A673 (cell line): ENCODE measurements around the gene C1orf50. TPM values are rescaled to one million over a fixed set of nuclear protein-coding genes. Genes with fewer than 3 reads are reported as not detected.

Experiments
- BruUV-seq: library from RNA; stranded (reverse); fragments of 400-500 nt; replicated peaks from 2 replicates; lab custom pipeline; 2021; lab: Mats Ljungman, UMichigan
- CTCF ChIA-PET: fragments of 300-600 bp; sonication (Branson Sonifier 250); formaldehyde crosslinking; loops from one replicate; lab custom pipeline; 2022; ENCODE audit warnings: antibody characterized with exemption; lab: Charles Lee
- POLR2A ChIA-PET: fragments of 300-600 bp; sonication (Branson Sonifier 250); formaldehyde crosslinking; loops from one replicate; lab custom pipeline; 2022; ENCODE audit warnings: antibody characterized with exemption; ENCODE audit not compliant: low non-redundant PET; lab: Charles Lee
- DNase-seq: peaks from one replicate; pipeline ENCODE4 v3.0.0-alpha.2; 2015; ENCODE audit warnings: low spot score
- H3K27ac ChIP-seq: fragments of 200-600 bp; sonication (generic); 2 replicates; pipeline ENCODE4 v1.5.1; 2016; ENCODE audit warnings: mixed run types, low read depth, mild to moderate bottlenecking, mixed read lengths, antibody characterized with exemption, low read length; ENCODE audit not compliant: poor library complexity, severe bottlenecking
- H3K27me3 ChIP-seq: fragments of 200-600 bp; sonication (generic); replicated peaks from 2 replicates; pipeline ENCODE4 v1.6.1; 2017; ENCODE audit warnings: mixed run types, low read depth, mild to moderate bottlenecking, mixed read lengths, antibody characterized with exemption, low read length; ENCODE audit not compliant: insufficient read depth, poor library complexity
- H3K36me3 ChIP-seq: fragments of 200-600 bp; sonication (generic); 2 replicates; pipeline ENCODE4 v1.6.1; 2016; ENCODE audit warnings: mixed run types, mild to moderate bottlenecking, mixed read lengths, antibody characterized with exemption, low read length; ENCODE audit not compliant: insufficient read depth, poor library complexity, severe bottlenecking
- H3K4me1 ChIP-seq: fragments of 200-600 bp; sonication (generic); 2 replicates; pipeline ENCODE4 v1.6.1; 2017; ENCODE audit warnings: mixed run types, mild to moderate bottlenecking, mixed read lengths, antibody characterized with exemption, low read length; ENCODE audit not compliant: insufficient read depth, poor library complexity, severe bottlenecking
- H3K4me3 ChIP-seq: fragments of 200-600 bp; sonication (generic); 2 replicates; pipeline ENCODE4 v1.5.1; 2016; ENCODE audit warnings: low read depth, mixed run types, mild to moderate bottlenecking, mixed read lengths, low read length; ENCODE audit not compliant: poor library complexity, severe bottlenecking
- H3K9me3 ChIP-seq: fragments of 200-600 bp; sonication (generic); 2 replicates; pipeline ENCODE4 v1.6.1; 2016; ENCODE audit warnings: mixed run types, low read depth, mild to moderate bottlenecking, mixed read lengths, antibody characterized with exemption, low read length; ENCODE audit not compliant: poor library complexity, severe bottlenecking
- CTCF ChIP-seq: fragments of 300-800, 200-600 bp; sonication (generic); conservative IDR thresholded peaks from 2 replicates; pipeline ENCODE4 v1.5.1; 2017; ENCODE audit warnings: low read depth, mild to moderate bottlenecking, antibody characterized with exemption, low read length, moderate library complexity, mixed read lengths
- EZH2 ChIP-seq: fragments of 200-600 bp; sonication (generic); IDR thresholded peaks from 2 replicates; pipeline ENCODE4 v1.6.1; 2017; ENCODE audit warnings: borderline replicate concordance, low read depth, mild to moderate bottlenecking, mixed read lengths, antibody characterized with exemption, low read length; ENCODE audit not compliant: poor library complexity, severe bottlenecking
- intact Hi-C: fragments of 100-400 bp; cut with micrococcal nuclease; formaldehyde crosslinking; loops from one replicate; pipeline ENCODE4 v1.10.0; 2022; ENCODE audit not compliant: unreplicated experiment
- total RNA-seq: library from RNA; stranded (reverse); gene quantifications from 2 replicates; pipeline ENCODE4 v1.2.3, GENCODE V29; 2021

The C1orf50 gene
- total RNA-seq, 1 experiment from 2014 or later: 13.1 TPM

- POLR2A ChIA-PET: no interaction called here
- no peaks in the 10 kb centered on the region for H3K9me3 ChIP-seq
- H3K27ac ChIP-seq: no peak overlapping the region
- intact Hi-C loops: no loop called here
- no peak overlapping the region for H3K4me3 ChIP-seq
- BruUV-seq: no TSS peak
- CTCF ChIA-PET: no interaction called here
- peaks cover 9% of the 10 kb centered on the region for H3K4me1 ChIP-seq
- no peaks in the 10 kb centered on the region for H3K36me3 ChIP-seq
- TF ChIP-seq CTCF (no peak), EZH2 (no peak)
- DNase-seq: no peak
- H3K27me3 ChIP-seq: no peaks in the 10 kb centered on the region
These were observed 35.5 kb upstream of the C1orf50 start for GRCh38 chr1:42731585-42731984.

GRCh38 chr1:42732126-42732680 lies 34.8 kb upstream of the C1orf50 start:
- ChIA-PET CTCF (no interaction called here), POLR2A (no interaction called here)

GRCh38 chr1:42733415-42734200 lies 33.4 kb upstream of the C1orf50 start:
- ChIA-PET CTCF (interaction anchor here (0.6 kb wide), 1 partner anchor 32 kb away, joined by 8 read pairs; no protein-coding TSS in a partner anchor), POLR2A (no interaction called here)
- no peak overlapping the region for H3K4me3 ChIP-seq
- H3K9me3 ChIP-seq: no peaks in the 10 kb centered on the region
- H3K27ac ChIP-seq: no peak overlapping the region
- intact Hi-C loops: no loop called here
- no TSS peak for BruUV-seq
- DNase-seq: no peak
- TF ChIP-seq CTCF (no peak), EZH2 (no peak)
- peaks cover 9% of the 10 kb centered on the region for H3K4me1 ChIP-seq
- H3K27me3 ChIP-seq: no peaks in the 10 kb centered on the region
- H3K36me3 ChIP-seq: no peaks in the 10 kb centered on the region

More at GRCh38 chr1:42732126-42732680, 34.8 kb upstream of the C1orf50 start:
- BruUV-seq: no TSS peak
- DNase-seq: no peak
- no peak for TF ChIP-seq EZH2
- no peak for TF ChIP-seq CTCF
- Histone ChIP-seq H3K27me3 (no peaks in the 10 kb centered on the region), H3K36me3 (no peaks in the 10 kb centered on the region), H3K4me1 (peaks cover 9% of the 10 kb centered on the region), H3K4me3 (no peak overlapping the region), H3K27ac (no peak overlapping the region), H3K9me3 (no peaks in the 10 kb centered on the region)
- intact Hi-C loops: no loop called here
